ENCODE measurements around the gene TSEN34. TPM values are rescaled to one million over a fixed set of nuclear protein-coding genes. Genes with fewer than 3 reads are reported as not detected.

TSEN34 gene
- total RNA-seq, 2 experiments from 2014 or later, result 16.7 to 23.6 TPM

GRCh38 chr19:54148158-54148557 lies 43.0 kb upstream of the TSEN34 start:
- CTCF ChIA-PET (ENCODE audit: unreplicated experiment), result no interaction called here
- Histone ChIP-seq H3K79me2 (ENCODE audit: insufficient read depth, low read depth, low read length) (no peaks in the 10 kb centered on the region), H3K9me3 (ENCODE audit: low read length) (no peaks in the 10 kb centered on the region), H3K9me2 (ENCODE audit: insufficient read depth, low read length) (no peaks in the 10 kb centered on the region), H3K4me3 (ENCODE audit: low read depth, low read length, poor library complexity, severe bottlenecking) (no peak overlapping the region), H3K36me3 (ENCODE audit: insufficient read depth, low read length) (peaks cover 96% of the 10 kb centered on the region), H3K4me1 (ENCODE audit: insufficient read depth, low read length, poor library complexity, severe bottlenecking) (no peaks in the 10 kb centered on the region), H3K4me2 (ENCODE audit: low read length) (no peak overlapping the region), H4K20me1 (ENCODE audit: insufficient read depth, low read length) (no peaks in the 10 kb centered on the region), H2AFZ (ENCODE audit: low read length) (no peak overlapping the region), H3K27ac (ENCODE audit: low read depth, low read length, poor library complexity, severe bottlenecking) (no peak overlapping the region)
- no TSS peak for BruUV-seq (replicated peaks)
- POLR2A ChIA-PET, result no interaction called here
- TF ChIP-seq CTCF (conservative IDR thresholded peaks at IDR 0.05; ENCODE audit: low read length) (no peak), EZH2phosphoT487 (IDR thresholded peaks at IDR 0.05; ENCODE audit: borderline replicate concordance, low read depth, low read length) (no peak)
- DNase-seq (ENCODE audit: low spot score), result no peak
- intact Hi-C loops (cut with micrococcal nuclease; ENCODE audit: unreplicated experiment), result no loop called here

- intact Hi-C loops (cut with micrococcal nuclease; ENCODE audit: unreplicated experiment), result no loop called here
- Histone ChIP-seq H4K20me1 (ENCODE audit: insufficient read depth, low read length) (no peaks in the 10 kb centered on the region), H3K36me3 (ENCODE audit: insufficient read depth, low read length) (peaks cover 96% of the 10 kb centered on the region), H3K9me3 (ENCODE audit: low read length) (no peaks in the 10 kb centered on the region), H3K79me2 (ENCODE audit: insufficient read depth, low read depth, low read length) (no peaks in the 10 kb centered on the region), H3K9me2 (ENCODE audit: insufficient read depth, low read length) (no peaks in the 10 kb centered on the region), H3K4me2 (ENCODE audit: low read length) (no peak overlapping the region), H3K4me1 (ENCODE audit: insufficient read depth, low read length, poor library complexity, severe bottlenecking) (peaks cover under 1% of the 10 kb centered on the region), H3K4me3 (ENCODE audit: low read depth, low read length, poor library complexity, severe bottlenecking) (no peak overlapping the region), H2AFZ (ENCODE audit: low read length) (no peak overlapping the region), H3K27ac (ENCODE audit: low read depth, low read length, poor library complexity, severe bottlenecking) (no peak overlapping the region)
- no TSS peak for BruUV-seq (replicated peaks)
- no peak for DNase-seq (ENCODE audit: low spot score)
- ChIA-PET POLR2A (no interaction called here), CTCF (ENCODE audit: unreplicated experiment) (no interaction called here)
- TF ChIP-seq EZH2phosphoT487 (IDR thresholded peaks at IDR 0.05; ENCODE audit: borderline replicate concordance, low read depth, low read length), result no peak
- TF ChIP-seq CTCF (conservative IDR thresholded peaks at IDR 0.05; ENCODE audit: low read length), result no peak
These were observed 41.9 kb upstream of the TSEN34 start for GRCh38 chr19:54149021-54149812.

- Histone ChIP-seq H3K4me1 (ENCODE audit: insufficient read depth, low read length, poor library complexity, severe bottlenecking) (peaks cover 6% of the 10 kb centered on the region), H3K79me2 (ENCODE audit: insufficient read depth, low read depth, low read length) (no peaks in the 10 kb centered on the region), H3K9me2 (ENCODE audit: insufficient read depth, low read length) (no peaks in the 10 kb centered on the region), H3K36me3 (ENCODE audit: insufficient read depth, low read length) (peaks cover 97% of the 10 kb centered on the region), H3K27ac (ENCODE audit: low read depth, low read length, poor library complexity, severe bottlenecking) (no peak overlapping the region), H3K4me3 (ENCODE audit: low read depth, low read length, poor library complexity, severe bottlenecking) (no peak overlapping the region), H3K9me3 (ENCODE audit: low read length) (no peaks in the 10 kb centered on the region), H4K20me1 (ENCODE audit: insufficient read depth, low read length) (no peaks in the 10 kb centered on the region), H3K4me2 (ENCODE audit: low read length) (no peak overlapping the region), H2AFZ (ENCODE audit: low read length) (no peak overlapping the region)
- ChIA-PET POLR2A (interaction anchor here (0.9 kb wide), 1 partner anchor 9 kb away, joined by 3 read pairs; the partner anchor contains the start of gene LENG1), CTCF (ENCODE audit: unreplicated experiment) (no interaction called here)
- no peak for TF ChIP-seq CTCF (conservative IDR thresholded peaks at IDR 0.05; ENCODE audit: low read length)
- no peak for TF ChIP-seq EZH2phosphoT487 (IDR thresholded peaks at IDR 0.05; ENCODE audit: borderline replicate concordance, low read depth, low read length)
- no peak for DNase-seq (ENCODE audit: low spot score)
- no TSS peak for BruUV-seq (replicated peaks)
- intact Hi-C loops (cut with micrococcal nuclease; ENCODE audit: unreplicated experiment), result no loop called here
These were observed 39.6 kb upstream of the TSEN34 start for GRCh38 chr19:54151362-54152035.
